ENCODE data around the gene GATAD2A.

DNA sequence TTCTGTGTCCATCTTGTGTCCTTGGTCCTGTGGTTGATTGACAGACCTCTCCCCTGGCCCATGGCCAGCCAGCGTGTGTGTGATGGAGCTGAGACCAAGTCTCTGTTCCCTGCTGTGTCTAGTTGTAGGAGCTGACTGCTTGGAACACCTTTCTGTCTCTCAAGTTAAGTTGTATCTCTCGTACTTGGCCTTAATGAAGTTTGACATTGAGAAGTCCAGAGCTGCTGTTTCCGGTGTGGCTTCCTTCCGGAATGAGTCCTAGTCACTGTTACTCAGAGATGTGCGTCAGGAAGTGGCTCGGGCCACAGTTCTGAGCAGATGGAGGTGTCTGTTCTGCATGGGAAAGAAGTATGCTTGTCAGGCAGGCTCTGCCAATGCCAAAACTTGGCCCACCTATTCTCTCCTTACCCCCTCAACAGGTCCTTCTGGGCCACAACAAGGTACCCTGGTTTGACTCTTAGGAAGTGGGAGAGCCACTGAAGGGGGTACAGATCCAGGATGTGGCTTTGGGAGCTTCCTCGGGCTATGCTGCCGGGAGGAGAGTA lies 54.3 kb downstream of the GATAD2A start:
- TF ChIP-seq, protein P1, sequence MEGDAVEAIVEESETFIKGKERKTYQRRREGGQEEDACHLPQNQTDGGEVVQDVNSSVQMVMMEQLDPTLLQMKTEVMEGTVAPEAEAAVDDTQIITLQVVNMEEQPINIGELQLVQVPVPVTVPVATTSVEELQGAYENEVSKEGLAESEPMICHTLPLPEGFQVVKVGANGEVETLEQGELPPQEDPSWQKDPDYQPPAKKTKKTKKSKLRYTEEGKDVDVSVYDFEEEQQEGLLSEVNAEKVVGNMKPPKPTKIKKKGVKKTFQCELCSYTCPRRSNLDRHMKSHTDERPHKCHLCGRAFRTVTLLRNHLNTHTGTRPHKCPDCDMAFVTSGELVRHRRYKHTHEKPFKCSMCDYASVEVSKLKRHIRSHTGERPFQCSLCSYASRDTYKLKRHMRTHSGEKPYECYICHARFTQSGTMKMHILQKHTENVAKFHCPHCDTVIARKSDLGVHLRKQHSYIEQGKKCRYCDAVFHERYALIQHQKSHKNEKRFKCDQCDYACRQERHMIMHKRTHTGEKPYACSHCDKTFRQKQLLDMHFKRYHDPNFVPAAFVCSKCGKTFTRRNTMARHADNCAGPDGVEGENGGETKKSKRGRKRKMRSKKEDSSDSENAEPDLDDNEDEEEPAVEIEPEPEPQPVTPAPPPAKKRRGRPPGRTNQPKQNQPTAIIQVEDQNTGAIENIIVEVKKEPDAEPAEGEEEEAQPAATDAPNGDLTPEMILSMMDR (conservative IDR thresholded peaks at IDR 0.05 in 1 of 2, IDR thresholded peaks at IDR 0.05 in 1 of 2; ENCODE audit: low read depth in 1 of 2, low read length in 2 of 2): no peak
- no peak for TF ChIP-seq EZH2 (IDR thresholded peaks at IDR 0.05; ENCODE audit: low read length, missing control alignments)

All from fibroblast of lung (primary cell).